ENCODE results near the gene KRTDAP.

The KRTDAP gene

DNA sequence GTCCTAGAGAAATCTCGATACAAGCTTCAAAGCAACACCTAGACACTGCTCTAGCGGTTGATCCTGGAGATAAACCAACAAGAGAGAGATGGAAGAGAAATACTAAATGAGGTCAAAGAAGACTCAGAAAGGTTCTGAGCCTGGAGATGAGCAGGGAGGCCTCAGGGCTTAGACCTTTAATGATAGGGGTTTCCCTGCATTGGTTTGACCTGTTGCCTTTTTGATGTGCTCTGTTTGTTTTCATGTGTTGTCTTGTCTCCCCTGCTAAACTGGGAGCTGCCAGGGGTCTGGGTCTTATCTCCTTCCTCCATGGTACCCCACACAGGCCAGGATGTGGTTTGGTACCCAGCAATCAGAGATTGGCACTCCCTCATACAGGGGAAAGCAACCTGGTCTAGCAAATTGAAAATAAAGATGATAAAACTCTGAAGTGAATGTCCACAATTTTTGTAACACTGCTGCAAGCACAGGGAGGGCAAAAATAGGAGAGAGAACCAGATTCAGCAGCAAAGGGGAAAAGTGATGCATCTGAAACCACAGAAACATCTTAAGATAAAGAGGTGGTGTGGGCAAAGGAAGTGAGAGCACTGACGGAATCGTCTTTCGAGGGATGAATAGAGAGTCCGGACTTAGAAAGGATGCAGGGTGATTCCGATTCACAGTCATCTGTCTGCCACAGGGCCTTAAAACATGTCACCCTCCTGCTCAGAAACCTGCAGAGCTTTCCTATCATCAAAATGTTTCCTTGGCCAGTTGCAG lies 38.7 kb downstream of the KRTDAP start:
- DNase-seq (ENCODE audit: low read depth): no peak

DNA sequence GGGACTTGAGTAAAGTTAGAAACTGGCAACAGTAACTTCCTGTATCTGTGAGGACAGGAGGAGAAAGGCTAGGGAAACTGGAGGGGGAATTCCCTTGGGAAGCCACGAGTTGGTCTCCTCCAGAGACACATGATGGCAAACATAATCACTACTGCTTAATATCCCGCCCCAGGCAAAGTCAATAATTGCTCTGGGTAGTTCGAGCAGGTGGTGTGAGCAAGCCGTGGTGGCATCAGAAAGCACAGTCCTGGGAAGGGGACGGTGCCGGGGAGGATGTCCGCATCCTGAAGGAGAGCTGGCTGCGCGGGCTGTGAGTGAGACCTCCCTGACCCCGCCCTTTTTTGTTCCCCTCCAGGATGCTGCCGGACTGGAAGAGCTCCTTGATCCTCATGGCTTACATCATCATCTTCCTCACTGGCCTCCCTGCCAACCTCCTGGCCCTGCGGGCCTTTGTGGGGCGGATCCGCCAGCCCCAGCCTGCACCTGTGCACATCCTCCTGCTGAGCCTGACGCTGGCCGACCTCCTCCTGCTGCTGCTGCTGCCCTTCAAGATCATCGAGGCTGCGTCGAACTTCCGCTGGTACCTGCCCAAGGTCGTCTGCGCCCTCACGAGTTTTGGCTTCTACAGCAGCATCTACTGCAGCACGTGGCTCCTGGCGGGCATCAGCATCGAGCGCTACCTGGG lies 40.8 kb downstream of the KRTDAP start:
- DNase-seq (ENCODE audit: low read depth): no peak

DNA sequence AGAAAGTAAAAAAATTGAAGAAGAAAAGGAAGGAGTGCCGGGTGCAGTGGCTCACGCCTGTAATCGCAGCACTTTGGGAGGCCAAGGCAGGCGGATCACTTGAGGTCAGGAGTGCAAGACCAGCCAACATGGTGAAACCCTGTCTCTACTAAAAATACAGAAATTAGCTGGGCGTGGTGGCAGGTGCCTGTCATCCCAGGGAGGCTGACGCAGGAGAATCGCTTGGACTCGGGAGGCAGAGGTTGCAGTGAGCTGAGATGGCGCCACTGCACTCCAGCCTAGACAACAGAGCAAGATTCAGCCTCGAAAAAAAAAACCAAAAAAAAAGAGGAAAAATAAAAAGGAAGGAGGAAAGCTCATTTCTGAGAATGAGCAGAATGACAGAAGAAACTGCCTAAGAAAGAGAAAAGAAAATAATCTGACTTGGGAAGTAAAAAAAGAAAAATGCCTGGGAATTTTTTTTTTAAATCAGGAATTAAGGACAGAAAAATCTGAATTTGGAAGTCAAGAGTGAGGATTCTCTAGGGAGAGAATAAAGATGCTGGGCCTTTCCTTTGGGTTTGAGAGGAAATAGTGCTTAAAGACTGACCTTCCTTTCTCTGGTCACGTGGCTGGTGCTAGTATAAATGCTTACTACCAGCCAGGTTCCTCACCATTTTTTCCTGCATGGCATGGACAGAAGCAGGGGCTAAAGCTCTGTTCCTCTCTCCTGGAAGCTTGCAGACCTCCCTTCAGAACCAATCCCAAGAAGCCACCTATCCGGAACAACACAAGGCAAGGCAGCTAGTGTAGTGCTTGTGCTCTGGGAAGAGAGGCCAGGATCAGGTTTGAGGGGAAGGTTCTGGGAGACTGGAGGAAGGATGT lies 42.4 kb downstream of the KRTDAP start, which contains the start of gene FFAR2:
FFAR2 (plus strand) TSS at position 652 of the 864 bp plus-strand sequence. CDS start 1,458 bp downstream, outside the sequence.
- DNase-seq (ENCODE audit: low read depth): no peak

DNA sequence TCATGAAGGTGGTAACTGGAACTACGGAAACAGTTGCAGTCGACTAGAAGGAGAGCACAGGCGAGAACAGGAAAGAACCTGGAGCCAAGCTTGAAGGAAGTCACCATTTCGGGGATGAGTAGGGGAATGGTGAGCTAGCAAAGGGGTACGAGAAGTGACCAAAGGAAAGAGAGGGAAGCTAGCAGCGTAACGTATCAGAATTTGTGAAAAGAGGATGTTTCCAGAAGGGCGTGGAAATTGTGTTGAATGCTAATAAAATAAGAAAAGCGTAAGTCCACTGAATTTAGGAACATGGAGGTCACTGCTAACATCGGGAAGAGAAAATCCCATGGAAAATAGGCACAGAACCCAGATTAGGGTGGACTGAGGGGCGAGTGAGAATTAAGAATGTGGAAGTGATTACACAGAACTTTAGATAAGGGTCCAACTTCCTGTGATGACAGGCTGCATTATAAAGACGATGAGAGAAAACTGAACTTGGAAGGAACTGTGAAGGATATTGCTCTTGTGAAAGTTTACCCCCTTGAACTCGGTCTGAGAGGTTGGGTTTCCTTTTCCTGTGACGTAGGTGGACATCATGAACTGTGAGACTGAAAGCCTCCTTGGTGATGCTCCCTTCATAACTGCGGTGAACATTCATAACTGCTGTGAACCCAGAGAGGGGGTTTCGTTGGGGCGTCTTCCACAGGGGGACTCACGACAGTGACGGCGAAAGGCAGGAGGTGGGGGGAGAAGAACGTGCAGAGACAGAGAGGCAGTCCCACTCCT lies 44.3 kb downstream of the KRTDAP start:
- DNase-seq (ENCODE audit: low read depth): no peak

DNA sequence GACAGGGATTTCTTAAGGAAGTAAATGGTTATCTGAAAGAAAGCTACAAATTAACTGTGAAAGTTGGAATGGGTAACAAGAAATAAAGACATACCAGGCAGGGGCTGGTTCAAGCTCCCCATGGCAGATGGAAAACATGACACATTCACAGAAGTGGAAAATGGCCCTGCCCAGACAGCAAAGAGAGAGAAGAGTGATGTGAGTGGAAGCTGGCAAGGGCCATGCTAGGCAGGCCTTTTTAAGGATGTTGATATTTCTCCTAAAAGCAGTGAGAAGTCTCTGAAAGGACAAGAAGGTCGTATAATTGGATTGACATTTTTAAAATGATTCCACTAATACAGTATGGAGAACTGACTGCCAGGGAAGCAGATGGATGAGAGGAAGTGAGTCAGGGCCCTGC lies 45.5 kb downstream of the KRTDAP start:
- no peak for DNase-seq (ENCODE audit: low read depth)

DNA sequence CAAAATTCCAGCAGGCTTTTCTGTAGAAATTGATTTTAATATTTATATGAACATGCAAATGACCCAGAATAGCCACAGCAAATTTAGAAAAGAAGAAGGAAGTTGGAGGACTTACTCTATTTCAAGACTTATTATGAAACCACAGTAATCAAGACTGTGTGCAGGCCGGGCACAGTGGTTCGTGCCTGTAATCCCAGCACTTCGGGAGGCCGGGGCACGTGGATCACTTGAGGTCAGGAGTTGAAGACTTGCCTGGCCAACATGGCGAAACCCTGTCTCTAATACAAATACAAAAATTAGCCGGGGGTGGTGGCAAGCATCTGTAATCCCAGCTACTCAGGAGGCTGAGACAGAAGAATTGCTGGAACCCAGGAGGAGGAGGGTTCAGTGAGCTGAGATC lies 48.2 kb downstream of the KRTDAP start:
- no peak for DNase-seq (ENCODE audit: low read depth)

DNA sequence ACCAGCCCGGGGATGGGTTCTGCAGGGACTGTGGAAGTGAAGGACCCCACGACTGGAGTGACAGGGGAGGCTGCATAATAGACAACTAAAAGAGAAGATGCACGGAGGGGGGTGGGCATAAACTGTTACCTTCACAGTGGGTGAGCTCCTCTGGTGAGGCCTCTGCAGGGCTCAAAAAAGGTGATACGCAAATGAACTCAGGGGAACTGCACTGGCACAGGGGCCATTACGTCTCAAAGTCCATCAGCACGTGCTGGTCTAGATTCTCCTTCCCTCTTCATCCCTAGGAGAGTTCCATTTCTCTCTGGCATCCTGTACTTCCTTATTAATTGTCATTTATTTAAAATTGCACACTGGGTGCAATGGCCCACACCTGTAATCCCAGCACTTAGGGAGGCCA lies 50.3 kb downstream of the KRTDAP start:
- DNase-seq (ENCODE audit: low read depth): no peak

DNA sequence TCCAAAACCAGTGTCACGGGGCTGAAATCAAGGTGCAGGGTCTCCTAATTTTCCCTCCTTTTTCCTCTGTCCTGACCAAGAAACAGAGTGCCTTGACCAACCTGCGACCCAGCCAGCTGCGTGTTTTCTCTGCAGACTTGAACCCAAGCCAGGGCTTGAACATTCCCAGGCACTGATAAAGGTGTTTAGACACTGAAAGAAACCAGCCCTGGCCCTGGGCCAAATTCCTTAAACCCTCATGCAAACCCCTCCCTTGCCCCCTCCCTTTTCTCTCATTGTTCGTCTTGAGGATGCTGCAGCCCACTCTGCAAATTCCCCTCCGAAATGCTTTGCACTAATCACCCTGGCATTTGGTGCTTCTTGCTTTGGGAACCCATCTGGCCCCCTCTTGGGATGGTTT lies 51.7 kb downstream of the KRTDAP start:
- DNase-seq (ENCODE audit: low read depth): no peak

DNA sequence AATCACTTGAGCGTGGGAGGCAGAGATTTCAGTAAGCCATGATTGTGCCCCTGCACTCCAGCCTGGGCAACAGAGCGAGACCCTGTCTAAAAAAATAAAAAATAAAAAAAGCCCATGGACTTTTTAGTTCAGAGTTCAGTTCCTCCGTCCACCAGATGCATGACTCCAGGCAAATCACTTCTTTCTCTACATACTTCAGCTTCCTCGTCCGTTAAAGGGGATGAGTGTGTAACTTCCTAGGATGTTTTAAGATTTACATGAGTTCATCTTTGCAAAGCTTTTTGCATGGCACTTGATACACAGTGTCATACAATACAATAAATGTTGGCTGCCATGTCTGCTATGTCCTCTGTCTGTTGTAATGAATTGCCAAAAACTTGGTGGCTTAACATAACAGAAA lies 52.2 kb downstream of the KRTDAP start:
- DNase-seq (ENCODE audit: low read depth): no peak

DNA sequence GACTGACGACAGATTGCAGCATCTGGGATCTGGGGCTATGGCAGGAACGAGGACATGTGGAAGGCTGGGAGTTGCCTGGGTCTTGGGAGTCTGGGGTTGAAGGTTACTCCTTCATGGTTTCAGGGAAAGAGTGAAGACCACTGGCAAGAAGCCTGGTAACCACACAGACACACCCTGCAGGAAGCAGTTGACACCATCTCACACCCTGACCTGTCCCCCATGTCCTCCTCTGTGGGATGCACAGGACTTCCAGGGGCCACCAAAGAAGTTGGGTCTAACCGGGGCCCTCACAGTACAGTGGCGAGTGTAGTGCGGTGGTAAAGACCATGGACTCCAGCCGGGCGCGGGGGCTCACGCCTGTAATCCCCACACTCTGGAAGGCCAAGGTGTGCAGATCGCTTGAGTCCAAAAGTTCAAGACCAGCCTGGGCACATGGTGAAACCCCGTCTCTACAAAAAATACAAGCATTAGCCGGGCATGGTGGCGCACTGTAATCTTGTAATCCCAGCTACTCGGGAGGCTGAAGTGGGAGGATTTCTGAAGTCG lies 52.8 kb downstream of the KRTDAP start:
- no peak for DNase-seq (ENCODE audit: low read depth)

Measured in stimulated activated CD8-positive, alpha-beta memory T cell treated with anti-CD3 and anti-CD28 coated beads, Interleukin-4, amount 100 ng/mL, for 24 hours (primary cell).